ENCODE data around the gene NRP1.

NRP1 gene

DNA sequence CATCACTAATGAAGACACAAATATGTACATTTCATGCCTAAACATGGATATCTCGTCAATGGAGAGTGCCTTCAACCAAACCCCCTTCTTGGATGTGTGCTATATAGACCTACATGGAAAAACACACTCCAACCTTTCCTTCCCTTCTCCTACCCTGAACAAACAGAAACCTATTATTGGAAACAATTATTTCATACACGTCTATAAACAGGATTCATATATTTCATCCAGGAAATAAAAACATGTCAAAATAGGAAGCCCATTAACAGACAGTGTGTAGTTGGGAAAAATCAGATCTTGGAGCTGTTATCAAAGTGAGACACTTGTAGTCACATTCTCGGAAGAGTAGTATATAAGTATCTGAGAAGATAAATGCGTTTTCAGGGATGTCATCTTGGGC is 81.1 kb downstream of the NRP1 start:
- no peak for TF ChIP-seq CTCF (IDR thresholded peaks at IDR 0.05)
- H3K27ac ChIP-seq = no peak overlapping the region
- peaks cover 0 to 4% of the 10 kb centered on the region in 2 experiments for H3K4me1 ChIP-seq (ENCODE audit: control insufficient read depth in 1 of 2, insufficient read depth in 1 of 2, low read depth in 1 of 2, low read length in 1 of 2)
- H3K9me3 ChIP-seq = no peaks in the 10 kb centered on the region
- H3K4me3 ChIP-seq (ENCODE audit: low read depth in 1 of 2, low read length in 1 of 2) = no peak overlapping the region
- no peaks in the 10 kb centered on the region for H3K36me3 ChIP-seq
- no peaks in the 10 kb centered on the region for H3K27me3 ChIP-seq

- Histone ChIP-seq H3K4me1 (ENCODE audit: control insufficient read depth in 1 of 2, insufficient read depth in 1 of 2, low read depth in 1 of 2, low read length in 1 of 2) (peaks cover 0 to 4% of the 10 kb centered on the region in 2 experiments), H3K9me3 (no peaks in the 10 kb centered on the region), H3K4me3 (ENCODE audit: low read depth in 1 of 2, low read length in 1 of 2) (no peak overlapping the region), H3K27ac (no peak overlapping the region), H3K36me3 (no peaks in the 10 kb centered on the region), H3K27me3 (no peaks in the 10 kb centered on the region)
- TF ChIP-seq CTCF (IDR thresholded peaks at IDR 0.05) = no peak
These were observed 81.7 kb downstream of the NRP1 start for GRCh38 chr10:33252794-33253203.

- no peak overlapping the region for H3K4me3 ChIP-seq (ENCODE audit: low read depth in 1 of 2, low read length in 1 of 2)
- TF ChIP-seq CTCF (IDR thresholded peaks at IDR 0.05) = no peak
- no peaks in the 10 kb centered on the region for H3K27me3 ChIP-seq
- H3K4me1 ChIP-seq (ENCODE audit: control insufficient read depth in 1 of 2, insufficient read depth in 1 of 2, low read depth in 1 of 2, low read length in 1 of 2) = peaks cover 0 to 4% of the 10 kb centered on the region in 2 experiments
- no peak overlapping the region for H3K27ac ChIP-seq
- H3K9me3 ChIP-seq = no peaks in the 10 kb centered on the region
- H3K36me3 ChIP-seq = no peaks in the 10 kb centered on the region
These were observed 82.1 kb downstream of the NRP1 start for GRCh38 chr10:33252324-33252723.

- Histone ChIP-seq H3K27ac (no peak overlapping the region), H3K27me3 (no peaks in the 10 kb centered on the region), H3K4me3 (ENCODE audit: low read depth in 1 of 2, low read length in 1 of 2) (no peak overlapping the region), H3K36me3 (no peaks in the 10 kb centered on the region), H3K9me3 (no peaks in the 10 kb centered on the region), H3K4me1 (ENCODE audit: control insufficient read depth in 1 of 2, insufficient read depth in 1 of 2, low read depth in 1 of 2, low read length in 1 of 2) (peaks cover 0 to 4% of the 10 kb centered on the region in 2 experiments)
- no peak for TF ChIP-seq CTCF (IDR thresholded peaks at IDR 0.05)
These were observed 84.7 kb downstream of the NRP1 start for GRCh38 chr10:33249659-33250345.

DNA sequence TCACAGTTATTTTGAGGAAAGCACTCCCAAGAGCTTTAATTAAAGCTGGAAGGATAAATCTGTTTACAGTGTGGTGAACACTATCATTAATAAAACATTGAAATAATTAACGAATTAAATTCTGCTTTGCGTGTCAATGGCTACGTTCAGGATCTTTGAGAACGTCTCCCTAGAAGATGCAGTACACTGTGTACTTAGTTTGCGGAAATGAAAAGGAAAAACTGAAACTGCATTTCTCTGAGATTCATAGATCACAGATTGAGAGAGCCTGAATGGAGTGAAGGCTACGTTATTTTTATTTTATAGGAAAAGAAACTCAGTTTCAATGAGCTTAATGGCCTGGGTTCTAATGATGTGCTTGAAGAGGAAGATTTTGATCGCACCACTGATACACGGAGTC is 85.3 kb downstream of the NRP1 start:
- no peaks in the 10 kb centered on the region for H3K36me3 ChIP-seq
- no peak overlapping the region for H3K27ac ChIP-seq
- H3K4me1 ChIP-seq (ENCODE audit: control insufficient read depth in 1 of 2, insufficient read depth in 1 of 2, low read depth in 1 of 2, low read length in 1 of 2) = peaks cover 0 to 4% of the 10 kb centered on the region in 2 experiments
- no peaks in the 10 kb centered on the region for H3K9me3 ChIP-seq
- TF ChIP-seq CTCF (IDR thresholded peaks at IDR 0.05) = no peak
- H3K4me3 ChIP-seq (ENCODE audit: low read depth in 1 of 2, low read length in 1 of 2) = no peak overlapping the region
- no peaks in the 10 kb centered on the region for H3K27me3 ChIP-seq

Measured in neutrophil (primary cell).